HG02588 (cell line): Measurements from ENCODE around the gene BCL2L13.

ENCODE experiments used
- ATAC-seq: cut with Tn5 transposase; IDR thresholded peaks from one replicate; pipeline ENCODE4 v1.9.1; 2021; ENCODE audit warnings: mild to moderate bottlenecking, moderate library complexity; ENCODE audit not compliant: unreplicated experiment

Gene BCL2L13

GRCh38 chr22:17726006-17726927 is 87.7 kb downstream of the BCL2L13 start:
- ATAC-seq = no peak

- no peak for ATAC-seq
Measured at GRCh38 chr22:17726928-17727897, 88.7 kb downstream of the BCL2L13 start.

- no peak for ATAC-seq
Measured at GRCh38 chr22:17728786-17729185, 90.2 kb downstream of the BCL2L13 start.

GRCh38 chr22:17729561-17729960 is 91.0 kb downstream of the BCL2L13 start:
- no peak for ATAC-seq

- no peak for ATAC-seq
Measured at GRCh38 chr22:17732251-17732854, 93.8 kb downstream of the BCL2L13 start.

GRCh38 chr22:17733466-17733865 is 94.9 kb downstream of the BCL2L13 start:
- ATAC-seq = no peak

GRCh38 chr22:17734187-17734586 is 95.6 kb downstream of the BCL2L13 start:
- ATAC-seq = no peak

- no peak for ATAC-seq
Measured at GRCh38 chr22:17738386-17739128, 100.0 kb downstream of the BCL2L13 start.

- ATAC-seq = no peak
Measured at GRCh38 chr22:17739196-17739975, 100.8 kb downstream of the BCL2L13 start.

GRCh38 chr22:17741866-17742526 is 103.4 kb downstream of the BCL2L13 start:
- ATAC-seq = no peak

GRCh38 chr22:17742527-17742902 is 104.0 kb downstream of the BCL2L13 start:
- ATAC-seq = no peak

- no peak for ATAC-seq
Measured at GRCh38 chr22:17743661-17744411, 105.3 kb downstream of the BCL2L13 start.

- ATAC-seq = no peak
Measured at GRCh38 chr22:17744430-17744829, 105.9 kb downstream of the BCL2L13 start.

GRCh38 chr22:17746916-17747315 is 108.4 kb downstream of the BCL2L13 start:
- no peak for ATAC-seq

- no peak for ATAC-seq
Measured at GRCh38 chr22:17748555-17749353, 110.2 kb downstream of the BCL2L13 start.

- ATAC-seq = no peak
Measured at GRCh38 chr22:17749605-17750395, 111.2 kb downstream of the BCL2L13 start.

GRCh38 chr22:17751596-17751995 is 113.0 kb downstream of the BCL2L13 start:
- no peak for ATAC-seq
